Keratinocyte (primary cell): ENCODE results near the gene TM7SF3.

Experiments used
- CTCF ChIP-seq, 3 experiments: IDR thresholded peaks in 1 of 3; conservative IDR thresholded peaks in 1 of 3; optimal IDR thresholded peaks in 1 of 3; 2 replicates in 2 of 3; 3 replicates in 1 of 3; pipeline versions ENCODE3 to v1.5.1; 2011; ENCODE audit warnings: low read length in 3 of 3, mild to moderate bottlenecking in 3 of 3, moderate library complexity in 2 of 3, control low read depth in 1 of 3, inconsistent platforms in 1 of 3; ENCODE audit not compliant: insufficient read depth in 2 of 3; ENCODE audit errors: extremely low read depth in 1 of 3
- EZH2 ChIP-seq: IDR thresholded peaks from one replicate; pipeline ENCODE4 v1.6.1; 2012; ENCODE audit warnings: inconsistent platforms, mild to moderate bottlenecking, low read length, moderate library complexity

- TF ChIP-seq CTCF (optimal IDR thresholded peaks at IDR 0.05 in 1 of 3, IDR thresholded peaks at IDR 0.05 in 1 of 3, conservative IDR thresholded peaks at IDR 0.05 in 1 of 3; ENCODE audit: extremely low read depth in 1 of 3, insufficient read depth in 2 of 3, low read length in 3 of 3) (no peak), EZH2 (no peak)
Observed at GRCh38 chr12:27009881-27010301, 4.3 kb downstream of the TM7SF3 start.
